HK-2 (cell line): ENCODE measurements around the gene ZBTB43.
"Not testable (repeated sequence)": the region's sequence is repeated elsewhere in the genome, so short reads cannot be mapped to it uniquely, and the experiment has no call there.

ENCODE experiments used
- DNase-seq: peaks from one replicate; pipeline ENCODE4 v3.0.0-alpha.2; 2018; ENCODE audit not compliant: unreplicated experiment

Gene ZBTB43

GRCh38 chr9:126804696-126805553 lies at the start of gene ZBTB43:
Gene ZBTB43 (plus strand): TSS chr9:126805040. CDS start chr9:126832510, 27,470 bp downstream.
- DNase-seq = peak; percentile 95

DNA sequence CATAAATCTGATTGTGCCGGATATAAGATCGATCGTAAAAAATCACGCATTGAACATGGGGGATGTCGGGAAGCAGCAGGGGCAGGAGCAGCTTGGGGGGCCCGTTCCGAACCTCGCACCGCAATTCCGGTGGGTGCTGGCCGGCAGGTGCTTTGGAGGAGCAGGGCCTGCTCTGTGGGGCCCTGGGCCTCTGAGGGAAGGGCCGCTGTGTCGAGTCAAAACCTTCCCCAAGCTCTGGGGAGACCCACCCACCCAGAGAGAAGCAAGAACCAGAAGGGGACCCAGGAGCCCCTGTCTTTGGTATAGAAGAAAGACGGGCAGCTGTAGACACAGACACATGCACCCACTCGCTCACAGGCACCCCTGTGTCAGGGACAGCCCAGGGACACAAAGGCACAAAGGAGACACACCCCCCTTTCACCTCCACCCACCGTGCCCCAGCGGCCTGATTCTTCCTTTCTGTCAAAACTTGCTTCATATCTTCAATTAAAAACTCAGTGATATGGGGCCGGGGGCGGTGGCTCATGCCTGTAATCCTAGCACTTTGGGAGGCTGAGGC lies 49.4 kb upstream of the ZBTB43 start:
- no peak for DNase-seq

GRCh38 chr9:126756238-126756637 lies 48.6 kb upstream of the ZBTB43 start:
- no peak for DNase-seq

DNA sequence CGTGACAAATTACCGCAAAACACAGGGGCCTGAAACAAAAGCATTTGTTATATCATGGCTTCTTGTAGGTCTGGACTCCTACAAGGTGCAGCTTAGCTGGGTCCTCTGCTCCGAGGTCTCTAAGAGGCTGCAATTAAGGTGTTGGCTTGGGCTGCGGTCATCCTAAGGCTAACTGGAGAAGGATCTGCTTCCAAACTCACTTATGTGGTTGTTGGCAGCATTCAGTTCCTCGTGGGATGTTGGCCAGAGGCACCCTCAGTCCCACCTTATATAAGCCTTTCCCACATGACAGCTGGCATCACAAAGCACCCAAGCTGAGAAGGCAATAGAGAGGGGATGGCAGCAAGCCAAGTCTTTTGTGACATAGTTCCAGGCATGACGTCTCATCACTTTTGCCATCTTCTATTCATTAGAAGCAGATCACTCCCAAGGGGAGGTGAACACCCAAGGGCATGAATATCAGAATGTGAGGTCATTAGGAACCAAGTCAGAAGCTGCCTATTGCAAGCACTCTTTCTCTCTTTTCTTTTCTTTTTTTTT lies 47.9 kb upstream of the ZBTB43 start:
- no peak for DNase-seq

DNA sequence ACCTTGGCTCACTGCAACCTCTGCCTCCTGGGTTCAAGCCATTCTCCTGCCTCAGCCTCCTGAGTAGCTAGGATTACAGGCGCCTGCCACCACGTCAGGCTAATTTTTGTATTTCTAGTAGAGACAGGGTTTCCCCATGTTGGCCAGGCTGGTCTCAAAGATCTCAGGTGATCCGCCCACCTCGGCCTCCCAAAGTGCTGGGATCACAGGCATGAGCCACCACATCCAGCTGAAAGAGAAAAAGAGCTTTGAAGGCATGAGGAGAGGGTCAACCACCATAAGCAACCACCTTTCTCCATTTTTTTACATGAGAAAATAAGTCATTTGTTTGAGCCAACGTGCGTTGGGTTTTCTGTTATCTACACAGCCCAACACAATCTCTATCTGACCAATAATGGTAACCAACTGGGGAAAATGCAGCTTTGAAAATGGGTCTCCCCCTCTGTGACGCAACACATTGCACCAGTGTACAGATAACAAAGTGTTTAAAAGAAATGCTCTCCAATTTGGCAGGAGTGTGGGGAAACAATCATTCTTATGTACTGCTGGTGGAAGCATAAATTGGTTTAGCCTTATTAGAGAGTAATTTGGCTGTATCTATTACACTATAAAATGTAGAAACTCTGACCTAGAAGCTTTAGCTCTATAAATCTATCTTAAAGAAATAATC lies 45.8 kb upstream of the ZBTB43 start:
- DNase-seq = no peak

GRCh38 chr9:126761274-126761673 lies 43.6 kb upstream of the ZBTB43 start:
- DNase-seq = no peak

DNA sequence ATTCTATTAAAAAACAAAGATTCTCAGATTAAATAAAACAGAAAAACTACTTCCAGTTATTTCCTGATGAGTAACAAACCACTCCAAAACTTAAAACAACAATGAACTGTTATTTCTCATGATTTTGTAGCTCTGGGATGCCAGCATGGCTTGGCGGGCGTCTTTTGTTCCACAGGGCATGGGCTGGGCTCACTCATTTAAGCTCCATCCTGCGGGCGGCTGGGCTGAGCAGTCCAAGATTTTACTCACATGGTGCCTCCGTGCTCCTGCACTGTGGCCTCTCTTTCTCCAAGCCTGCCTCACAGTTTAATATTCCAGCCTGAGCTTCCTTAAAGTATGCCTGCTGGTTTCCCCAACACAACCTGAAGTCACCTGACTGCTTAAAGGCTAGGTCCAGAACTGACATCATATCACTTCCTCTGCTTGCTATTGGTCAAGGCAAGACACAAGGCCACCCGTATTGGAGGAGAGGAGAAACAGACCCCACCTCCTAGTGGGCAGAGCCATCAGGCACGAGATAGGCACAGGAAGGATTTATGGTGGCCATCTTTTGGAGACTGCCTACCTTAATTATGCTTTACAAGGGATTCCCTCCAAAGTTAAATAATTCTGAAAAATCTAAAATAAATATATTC lies 41.6 kb upstream of the ZBTB43 start:
- DNase-seq = no peak

GRCh38 chr9:126773004-126773607 lies 31.7 kb upstream of the ZBTB43 start:
- DNase-seq = no peak

GRCh38 chr9:126775926-126776325 lies 28.9 kb upstream of the ZBTB43 start:
- no peak for DNase-seq

GRCh38 chr9:126777733-126778132 lies 27.1 kb upstream of the ZBTB43 start:
- no peak for DNase-seq

DNA sequence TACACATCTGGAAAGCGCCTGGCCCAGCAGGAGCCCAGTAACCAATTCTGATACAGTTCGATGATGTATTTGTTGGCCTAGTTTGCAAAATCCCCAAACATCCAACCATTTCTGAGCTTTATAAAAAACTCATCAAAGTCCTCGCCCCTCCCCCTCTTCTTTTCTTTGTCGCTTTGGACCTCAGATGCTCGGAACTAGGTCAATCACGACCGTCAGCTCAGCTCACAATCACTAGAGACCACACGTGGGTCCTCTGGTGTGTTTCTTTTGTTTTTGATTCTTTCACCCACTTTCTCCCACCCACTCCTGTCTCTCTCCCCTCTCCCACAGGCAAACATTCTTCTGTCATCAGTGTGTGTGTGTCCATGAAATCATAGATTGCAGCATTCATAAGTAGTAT lies 26.7 kb upstream of the ZBTB43 start:
- no peak for DNase-seq

GRCh38 chr9:126778696-126779095 lies 26.1 kb upstream of the ZBTB43 start:
- DNase-seq = not testable (repeated sequence)

GRCh38 chr9:126781186-126782052 lies 23.4 kb upstream of the ZBTB43 start:
- peak; percentile 88 for DNase-seq

DNA sequence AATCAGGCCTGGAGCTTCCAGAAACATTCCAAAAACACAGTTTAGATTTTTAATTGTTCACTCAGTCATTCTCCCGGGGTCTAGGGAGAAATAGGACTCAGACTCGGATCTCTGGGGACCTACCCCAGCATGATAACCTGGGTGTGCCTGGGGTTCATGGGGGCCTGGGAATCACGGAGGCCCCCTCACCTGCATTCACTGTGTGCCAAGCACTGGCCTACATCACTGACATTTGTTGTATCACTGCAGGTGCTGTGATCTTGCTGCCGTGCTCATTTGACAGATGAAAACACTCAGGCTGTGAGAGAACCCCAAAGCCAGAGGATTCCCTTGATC lies 22.8 kb upstream of the ZBTB43 start:
- no peak for DNase-seq

DNA sequence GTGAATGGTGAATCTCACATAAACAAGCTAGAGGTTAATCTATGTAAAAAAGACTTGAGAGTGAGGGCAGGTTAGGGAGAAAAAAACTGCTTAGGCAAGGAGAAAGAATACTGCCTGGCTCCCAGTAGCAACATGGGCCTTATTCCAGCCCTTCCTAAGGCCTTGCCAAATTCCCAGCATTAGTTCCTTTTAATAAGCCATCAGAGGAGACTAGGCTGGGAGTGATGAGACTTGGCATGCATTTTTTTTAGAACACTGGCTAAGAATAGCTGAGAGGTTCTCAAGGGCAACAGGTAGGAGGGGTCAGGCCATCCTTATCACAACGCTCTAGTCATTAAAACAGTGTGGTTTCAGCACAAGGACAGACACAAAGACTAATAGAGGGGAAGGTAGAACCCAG lies 20.9 kb upstream of the ZBTB43 start:
- no peak for DNase-seq

GRCh38 chr9:126784401-126784800 lies 20.4 kb upstream of the ZBTB43 start:
- no peak for DNase-seq

GRCh38 chr9:126784841-126785240 lies 20.0 kb upstream of the ZBTB43 start:
- not testable (repeated sequence) for DNase-seq

DNA sequence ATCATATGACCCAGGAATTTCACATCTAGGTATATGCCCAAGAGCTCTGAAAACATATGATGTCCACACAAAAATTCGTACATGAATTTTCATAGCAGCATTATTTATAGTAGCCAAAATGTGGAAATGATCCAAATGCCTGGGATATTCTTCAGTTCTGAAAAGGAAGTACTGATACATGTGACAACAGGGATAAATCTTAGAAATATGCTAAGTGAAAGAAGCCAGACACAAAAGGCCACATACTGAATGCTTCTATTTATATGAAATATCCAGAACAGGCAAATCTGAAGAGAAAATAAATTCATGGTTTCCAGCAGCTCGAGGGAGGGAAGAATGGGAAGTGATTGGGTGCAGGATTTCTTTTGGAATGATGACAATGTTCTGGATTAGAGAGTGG lies 16.8 kb upstream of the ZBTB43 start:
- DNase-seq = no peak

- peak; percentile 29 for DNase-seq
Observed at GRCh38 chr9:126788634-126789349, 16.0 kb upstream of the ZBTB43 start.

- DNase-seq = no peak
Observed at GRCh38 chr9:126790561-126790960, 14.3 kb upstream of the ZBTB43 start.
